Osteoblast (primary cell): ENCODE data around the gene DNMT1. TPM values are rescaled to one million over a fixed set of nuclear protein-coding genes. Genes with fewer than 3 reads are reported as not detected.
A peak's percentile ranks its signal among the peaks of the same experiment; 100 is the strongest.

Experiments
- DNase-seq: peaks from one replicate; pipeline ENCODE4 v3.0.0; 2011; ENCODE audit warnings: low spot score, mixed read lengths; ENCODE audit not compliant: insufficient read length; ENCODE audit errors: missing footprints
- H2AFZ ChIP-seq: 2 replicates; pipeline ENCODE4 v1.6.0; 2011; ENCODE audit warnings: mild to moderate bottlenecking, low read length
- H3K27ac ChIP-seq: 2 replicates; pipeline ENCODE4 v1.5.1; 2011; ENCODE audit warnings: mild to moderate bottlenecking, low read depth, low read length, moderate library complexity
- H3K27me3 ChIP-seq: 2 replicates; pipeline ENCODE4 v1.6.0; 2012; ENCODE audit warnings: mild to moderate bottlenecking, control low read depth, inconsistent platforms, low read length, moderate library complexity; ENCODE audit not compliant: insufficient read depth
- H3K36me3 ChIP-seq: 2 replicates; pipeline ENCODE4 v1.5.1; 2011; ENCODE audit warnings: mild to moderate bottlenecking, low read length, control low read depth, moderate library complexity; ENCODE audit not compliant: insufficient read depth
- H3K4me1 ChIP-seq: 2 replicates; pipeline ENCODE4 v1.5.1; 2011; ENCODE audit warnings: mild to moderate bottlenecking, low read length, control low read depth, moderate library complexity; ENCODE audit not compliant: insufficient read depth
- H3K4me2 ChIP-seq: 2 replicates; pipeline ENCODE4 v1.6.0; 2011; ENCODE audit warnings: mild to moderate bottlenecking, low read length; ENCODE audit not compliant: insufficient read depth
- H3K4me3 ChIP-seq: fragments of 200-600 bp; sonication (generic); 3 replicates; pipeline ENCODE4 v1.5.1; 2012; ENCODE audit warnings: mild to moderate bottlenecking, low read length, inconsistent platforms; ENCODE audit not compliant: insufficient read depth
- H3K79me2 ChIP-seq: 2 replicates; pipeline ENCODE4 v1.6.0; 2012; ENCODE audit warnings: mild to moderate bottlenecking, low read length, control low read depth, inconsistent platforms; ENCODE audit not compliant: insufficient read depth
- H3K9me3 ChIP-seq: 2 replicates; pipeline ENCODE4 v1.5.1; 2011; ENCODE audit warnings: low read depth, low read length, control low read depth
- H4K20me1 ChIP-seq: 2 replicates; pipeline ENCODE4 v1.6.0; 2012; ENCODE audit warnings: mild to moderate bottlenecking, low read length, control low read depth; ENCODE audit not compliant: insufficient read depth
- total RNA-seq: library from RNA; depleted of rRNA; stranded (reverse); fragments of >200 nt; gene quantifications from 2 replicates; pipeline ENCODE4 v1.2.3, GENCODE V29; 2012
- TF ChIP-seq, protein P1 (sequence below): IDR thresholded peaks from 2 replicates; pipeline ENCODE4 v1.5.1; 2011; ENCODE audit warnings: mild to moderate bottlenecking, low read depth, low read length, moderate library complexity; ENCODE audit errors: extremely low read depth

DNMT1 gene
- total RNA-seq, 1 donor, result 33.7 TPM

- H3K4me3 ChIP-seq, result no peak overlapping the region
- peaks cover 12% of the 10 kb centered on the region for H3K4me1 ChIP-seq
- peaks cover 18% of the 10 kb centered on the region for H3K79me2 ChIP-seq
- no peak overlapping the region for H3K4me2 ChIP-seq
- H2AFZ ChIP-seq, result no peak overlapping the region
- no peaks in the 10 kb centered on the region for H3K9me3 ChIP-seq
- H3K27me3 ChIP-seq, result no peaks in the 10 kb centered on the region
- no peak for DNase-seq
- H4K20me1 ChIP-seq, result peaks cover 24% of the 10 kb centered on the region
- H3K36me3 ChIP-seq, result peaks cover 4% of the 10 kb centered on the region
- no peak overlapping the region for H3K27ac ChIP-seq
- TF ChIP-seq, protein P1, sequence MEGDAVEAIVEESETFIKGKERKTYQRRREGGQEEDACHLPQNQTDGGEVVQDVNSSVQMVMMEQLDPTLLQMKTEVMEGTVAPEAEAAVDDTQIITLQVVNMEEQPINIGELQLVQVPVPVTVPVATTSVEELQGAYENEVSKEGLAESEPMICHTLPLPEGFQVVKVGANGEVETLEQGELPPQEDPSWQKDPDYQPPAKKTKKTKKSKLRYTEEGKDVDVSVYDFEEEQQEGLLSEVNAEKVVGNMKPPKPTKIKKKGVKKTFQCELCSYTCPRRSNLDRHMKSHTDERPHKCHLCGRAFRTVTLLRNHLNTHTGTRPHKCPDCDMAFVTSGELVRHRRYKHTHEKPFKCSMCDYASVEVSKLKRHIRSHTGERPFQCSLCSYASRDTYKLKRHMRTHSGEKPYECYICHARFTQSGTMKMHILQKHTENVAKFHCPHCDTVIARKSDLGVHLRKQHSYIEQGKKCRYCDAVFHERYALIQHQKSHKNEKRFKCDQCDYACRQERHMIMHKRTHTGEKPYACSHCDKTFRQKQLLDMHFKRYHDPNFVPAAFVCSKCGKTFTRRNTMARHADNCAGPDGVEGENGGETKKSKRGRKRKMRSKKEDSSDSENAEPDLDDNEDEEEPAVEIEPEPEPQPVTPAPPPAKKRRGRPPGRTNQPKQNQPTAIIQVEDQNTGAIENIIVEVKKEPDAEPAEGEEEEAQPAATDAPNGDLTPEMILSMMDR, result no peak
Observed at GRCh38 chr19:10228393-10228792, 33.6 kb upstream of the DNMT1 start.

- TF ChIP-seq, protein P1, result no peak
- no peaks in the 10 kb centered on the region for H3K27me3 ChIP-seq
- no peak for DNase-seq
- no peak overlapping the region for H2AFZ ChIP-seq
- peaks cover 24% of the 10 kb centered on the region for H4K20me1 ChIP-seq
- peaks cover 4% of the 10 kb centered on the region for H3K36me3 ChIP-seq
- H3K27ac ChIP-seq, result no peak overlapping the region
- H3K4me1 ChIP-seq, result peaks cover 12% of the 10 kb centered on the region
- H3K4me2 ChIP-seq, result no peak overlapping the region
- no peak overlapping the region for H3K4me3 ChIP-seq
- no peaks in the 10 kb centered on the region for H3K9me3 ChIP-seq
- peaks cover 18% of the 10 kb centered on the region for H3K79me2 ChIP-seq
Observed at GRCh38 chr19:10227026-10227971, 32.5 kb upstream of the DNMT1 start.

DNA sequence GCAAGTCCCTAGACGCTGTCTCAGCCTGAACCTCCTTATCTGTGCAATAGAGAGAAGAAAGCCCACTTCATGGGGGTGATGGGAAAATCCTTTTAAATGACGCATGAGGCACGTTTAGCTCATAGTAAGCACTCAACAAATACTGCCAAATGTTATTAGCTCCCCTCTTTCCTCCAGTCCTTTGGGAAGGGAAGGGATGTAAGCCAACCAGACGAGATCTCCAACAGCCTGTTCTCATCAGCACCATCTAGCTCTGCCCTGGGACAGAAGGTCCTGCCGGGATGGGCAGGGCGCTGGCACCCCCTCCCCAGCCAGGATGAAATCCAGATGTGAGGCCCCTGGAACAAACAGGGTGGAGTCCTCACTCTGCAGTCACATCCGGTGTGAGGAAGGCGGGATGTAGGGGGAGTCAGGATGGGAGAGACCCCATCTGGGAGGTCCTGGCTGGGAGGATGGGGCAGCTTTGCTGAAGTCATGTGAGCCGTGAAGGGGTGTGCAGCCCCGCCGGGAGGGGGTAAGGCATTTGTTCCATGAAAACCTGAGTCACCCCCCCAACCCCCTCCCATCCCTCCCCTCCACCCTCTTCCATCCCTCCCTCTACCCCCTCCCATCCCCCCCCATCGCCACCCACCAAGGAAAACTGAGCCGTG is 31.7 kb upstream of the DNMT1 start:
- no peak overlapping the region for H3K4me2 ChIP-seq
- H3K27me3 ChIP-seq, result no peaks in the 10 kb centered on the region

More for the DNA sequence above, 31.7 kb upstream of the DNMT1 start:
- Histone ChIP-seq H3K79me2 (peaks cover 18% of the 10 kb centered on the region), H3K4me1 (peaks cover 10% of the 10 kb centered on the region), H4K20me1 (peaks cover 24% of the 10 kb centered on the region), H3K4me3 (no peak overlapping the region), H3K9me3 (no peaks in the 10 kb centered on the region), H3K27ac (no peak overlapping the region), H3K36me3 (peaks cover 4% of the 10 kb centered on the region), H2AFZ (no peak overlapping the region)
- DNase-seq, result peak; percentile 91
- TF ChIP-seq, protein P1, result no peak
